EL (cell line): ENCODE results near the gene PLPP2.
"Not testable (repeated sequence)": the region's sequence is repeated elsewhere in the genome, so short reads cannot be mapped to it uniquely, and the experiment has no call there.

Source experiments
- DNase-seq: peaks from one replicate; pipeline ENCODE4 v3.0.0-alpha.2; 2016

The PLPP2 gene

GRCh38 chr19:262125-262524 is 29.1 kb downstream of the PLPP2 start:
- DNase-seq = no peak

- not testable (repeated sequence) for DNase-seq
These were observed 34.4 kb downstream of the PLPP2 start for GRCh38 chr19:256804-257203.

GRCh38 chr19:252421-253186 is 38.6 kb downstream of the PLPP2 start:
- DNase-seq = not testable (repeated sequence)

GRCh38 chr19:246551-246950 is 44.7 kb downstream of the PLPP2 start:
- DNase-seq = no peak

- not testable (repeated sequence) for DNase-seq
These were observed 45.3 kb downstream of the PLPP2 start for GRCh38 chr19:245900-246299.

GRCh38 chr19:245457-245856 is 45.7 kb downstream of the PLPP2 start:
- DNase-seq = no peak
